ENCODE results near the gene PLCH2.
"Not testable (repeated sequence)": the region's sequence is repeated elsewhere in the genome, so short reads cannot be mapped to it uniquely, and the experiment has no call there.

PLCH2 gene

GRCh38 chr1:2476061-2476999 lies at the start of gene PLCH2:
PLCH2 (plus strand) TSS chr1:2476289; CDS start chr1:2476589, 300 bp downstream.
- no peak for DNase-seq

- DNase-seq: no peak
Measured at GRCh38 chr1:2426540-2426939, 49.5 kb upstream of the PLCH2 start.

DNA sequence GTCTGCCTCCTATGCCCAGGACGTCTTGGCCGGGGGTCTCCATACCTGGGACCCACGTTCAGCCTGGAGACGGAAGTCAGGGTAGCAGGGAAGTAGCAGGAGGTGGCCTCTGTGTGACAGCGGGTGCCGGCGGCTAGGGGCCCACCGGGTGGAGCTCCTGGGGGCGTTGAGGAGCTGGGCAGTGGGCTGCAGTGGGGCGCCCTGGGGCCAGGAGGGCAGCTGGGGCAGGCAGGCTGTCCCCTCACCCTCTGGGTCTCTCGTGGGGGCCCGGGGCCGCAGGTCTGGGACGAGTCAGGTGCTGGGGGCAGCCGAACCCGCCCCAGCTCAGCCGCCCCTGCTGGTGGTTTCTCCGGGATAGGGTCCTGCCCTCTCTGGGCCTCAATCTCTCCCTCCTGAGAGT lies 49.0 kb upstream of the PLCH2 start:
- DNase-seq: no peak

DNA sequence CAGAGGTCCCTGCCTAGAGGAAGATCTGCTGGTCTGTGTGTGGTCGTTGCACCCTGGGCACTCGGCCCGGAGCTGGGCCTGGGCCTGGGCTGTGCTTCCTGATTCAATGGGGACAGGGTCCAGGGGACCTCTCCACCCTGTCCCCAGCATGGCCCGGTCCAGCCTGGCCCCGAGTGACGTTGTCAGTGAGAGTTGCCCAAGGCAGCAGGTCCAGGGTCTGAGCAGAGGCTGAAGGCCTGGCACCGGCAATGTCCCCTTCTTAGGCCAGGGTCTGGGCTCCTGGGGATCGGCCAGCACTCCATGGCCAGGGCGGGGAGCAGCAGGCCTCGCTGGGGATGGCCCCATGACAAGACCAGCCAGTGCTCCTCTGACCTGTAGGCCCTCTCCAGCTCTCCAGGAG lies 48.1 kb upstream of the PLCH2 start:
- no peak for DNase-seq

DNA sequence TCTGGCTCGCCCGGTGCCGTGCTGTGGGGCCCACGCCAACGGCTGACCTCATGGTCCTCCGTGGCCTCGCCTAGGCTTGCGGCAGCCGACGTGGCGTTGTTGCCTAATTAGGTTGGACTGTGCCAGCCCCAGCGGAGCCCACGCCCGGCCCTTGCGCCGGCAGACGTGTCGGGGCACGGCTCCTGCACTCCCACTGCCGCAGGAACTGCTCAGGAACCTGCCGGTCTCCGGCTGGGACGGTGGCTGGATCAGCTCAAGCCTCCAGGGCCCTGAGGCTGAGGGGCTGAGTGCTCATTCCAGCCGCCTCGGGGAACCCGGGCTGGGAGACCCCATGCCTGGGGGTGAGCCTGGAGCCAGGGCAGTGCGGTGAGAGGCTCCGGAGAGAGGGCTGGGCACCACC lies 47.6 kb upstream of the PLCH2 start:
- DNase-seq: no peak

DNA sequence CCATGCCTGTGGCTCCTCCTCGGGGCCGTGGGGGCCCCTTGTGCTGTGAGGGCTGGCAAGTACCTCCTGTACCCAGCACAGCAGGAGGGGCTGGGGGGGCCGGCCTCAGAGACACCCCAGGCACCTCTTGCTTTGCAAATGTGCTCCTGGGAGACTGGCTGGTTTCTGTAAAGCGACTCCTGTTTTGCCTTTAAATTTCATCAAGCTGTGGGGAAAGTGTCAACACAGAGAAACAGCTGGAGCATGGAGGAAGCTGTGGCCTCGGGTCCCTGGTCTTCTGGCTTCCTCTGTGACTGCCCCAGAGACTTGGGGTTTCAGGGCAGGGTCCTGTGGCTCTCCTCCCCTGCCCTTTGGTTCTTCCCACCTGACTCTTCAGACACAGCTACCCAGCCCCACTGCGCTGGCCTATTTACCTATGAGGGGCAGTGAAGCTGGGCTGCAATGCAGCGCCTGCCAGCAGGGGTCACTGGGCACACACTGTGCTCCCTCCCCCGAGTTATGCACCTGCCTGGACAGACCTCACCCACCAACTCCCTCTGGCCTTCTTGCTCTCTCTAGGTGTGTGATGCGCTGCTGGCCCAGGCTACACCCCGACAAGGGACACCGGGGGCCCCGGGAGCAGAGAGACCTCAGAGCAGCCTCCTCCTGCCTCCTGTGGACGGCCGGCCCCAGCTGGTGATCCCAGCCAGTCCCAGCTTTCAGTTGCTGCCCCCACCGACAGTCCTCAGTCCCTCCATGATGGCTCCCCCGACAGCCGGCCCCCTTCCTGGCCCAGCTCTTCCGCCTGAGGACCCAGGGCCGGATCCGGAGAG lies 46.1 kb upstream of the PLCH2 start:
- no peak for DNase-seq

DNA sequence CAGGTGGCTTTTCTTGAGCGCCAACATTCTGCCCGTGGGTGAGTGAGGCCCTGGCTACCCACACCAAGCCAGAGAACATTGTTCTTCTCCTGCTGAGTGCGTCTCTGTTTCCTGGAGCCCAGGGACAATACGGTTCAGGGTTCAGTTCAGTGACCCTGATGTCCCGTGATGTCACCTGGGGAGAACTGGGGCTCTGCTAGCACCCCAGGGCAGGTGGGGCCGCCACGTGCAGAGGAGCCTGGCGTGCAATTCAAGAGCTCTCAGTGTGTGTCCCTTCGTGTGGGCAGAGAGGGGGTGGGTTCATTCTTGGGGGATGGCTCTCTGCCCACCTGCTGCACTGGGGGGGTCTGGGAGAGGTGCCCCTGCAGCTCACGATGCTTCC lies 45.5 kb upstream of the PLCH2 start:
- no peak for DNase-seq

DNA sequence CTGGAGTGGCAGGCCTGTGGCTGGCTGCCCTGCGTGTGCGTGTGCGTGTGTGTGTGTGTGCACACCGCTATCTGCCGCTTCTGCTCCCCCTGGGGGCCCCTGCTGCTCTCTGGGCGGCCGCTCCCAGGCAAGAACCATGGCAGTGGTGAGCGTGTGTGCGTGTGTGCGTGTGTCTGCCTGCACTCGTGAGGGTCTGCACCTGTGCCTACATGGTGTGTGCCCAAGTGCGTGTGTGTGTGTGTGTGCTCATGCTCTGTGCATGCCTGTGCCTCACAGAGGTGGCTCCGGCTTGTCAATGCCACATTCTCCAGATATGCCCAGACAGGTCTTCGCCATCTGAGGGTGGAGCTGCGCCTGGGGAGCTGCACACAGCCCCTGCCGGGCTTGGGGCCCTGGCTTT lies 45.0 kb upstream of the PLCH2 start:
- no peak for DNase-seq

GRCh38 chr1:2431518-2431917 lies 44.6 kb upstream of the PLCH2 start:
- DNase-seq: no peak

DNA sequence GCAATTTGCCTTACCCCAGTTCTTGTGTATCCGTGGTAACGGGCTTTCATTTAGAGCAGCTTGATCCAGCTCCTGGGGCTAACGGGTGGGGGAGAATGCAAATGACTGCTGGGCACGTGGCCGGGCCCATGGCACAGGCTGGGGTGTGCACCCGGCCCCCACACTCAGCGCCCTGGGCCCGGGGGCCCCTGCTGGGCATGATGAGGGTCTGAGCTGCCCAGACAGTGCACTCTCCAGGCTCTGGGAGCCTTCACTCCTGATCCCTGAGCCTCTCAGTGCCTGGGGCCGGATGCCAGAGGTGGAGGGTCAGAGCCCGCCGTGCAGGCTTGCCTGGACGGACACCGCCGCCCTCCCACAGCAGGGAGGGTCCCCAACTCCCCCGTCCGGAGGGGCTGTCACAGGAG lies 43.6 kb upstream of the PLCH2 start:
- no peak for DNase-seq

GRCh38 chr1:2433196-2433595 lies 42.9 kb upstream of the PLCH2 start:
- DNase-seq: no peak

GRCh38 chr1:2433936-2434655 lies 42.0 kb upstream of the PLCH2 start:
- DNase-seq: no peak

DNA sequence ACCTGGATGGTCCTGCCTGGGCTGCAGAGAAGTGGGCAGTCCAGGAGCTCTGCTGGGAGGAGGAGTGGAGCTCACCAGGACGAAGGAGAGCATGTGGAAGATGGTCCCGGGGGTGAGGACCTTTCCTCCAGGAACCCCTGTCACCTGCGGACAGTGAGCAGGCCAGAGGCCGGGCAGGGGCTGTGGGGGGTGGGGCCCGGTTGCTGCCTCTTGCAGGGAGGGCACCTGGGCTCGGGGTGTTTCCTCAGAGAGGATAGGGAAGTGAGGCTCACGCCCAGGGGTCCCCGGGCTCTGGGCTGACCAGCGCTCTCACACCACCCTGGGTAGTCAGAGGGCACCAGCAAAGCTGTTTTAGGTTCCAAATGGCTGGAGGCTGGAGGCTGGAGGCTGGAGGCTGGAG lies 41.0 kb upstream of the PLCH2 start:
- no peak for DNase-seq

DNA sequence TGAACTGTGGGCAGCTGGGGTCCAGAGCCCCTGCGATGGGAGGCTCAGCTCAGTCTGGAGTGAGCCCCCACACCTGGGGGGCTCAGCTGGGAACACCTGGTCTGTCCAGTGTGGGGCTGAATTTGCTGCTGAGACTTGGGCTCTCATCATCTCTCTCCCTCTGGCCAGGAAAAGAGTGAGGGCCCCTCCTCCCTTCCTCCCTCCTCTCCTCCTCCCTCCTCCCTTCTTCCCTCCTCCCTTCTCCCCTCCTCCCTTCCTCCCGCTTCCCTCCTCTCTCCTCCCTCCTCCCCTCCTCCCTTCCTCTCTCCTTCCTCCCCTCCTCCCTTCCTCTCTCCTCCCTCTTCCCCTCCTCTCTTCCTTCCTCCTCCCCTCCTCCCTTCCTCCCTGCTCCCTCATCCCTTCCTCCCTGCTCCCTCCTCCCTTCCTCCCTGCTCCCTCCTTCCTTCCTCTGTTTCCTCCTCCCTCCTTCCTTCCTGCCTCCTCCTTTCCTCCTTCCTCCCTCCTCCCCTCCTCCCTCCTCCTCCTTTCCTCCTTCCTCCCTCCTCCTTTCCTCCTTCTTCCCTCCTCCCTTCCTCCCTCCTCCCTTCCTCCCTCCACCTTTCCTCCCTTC lies 40.2 kb upstream of the PLCH2 start:
- no peak for DNase-seq

DNA sequence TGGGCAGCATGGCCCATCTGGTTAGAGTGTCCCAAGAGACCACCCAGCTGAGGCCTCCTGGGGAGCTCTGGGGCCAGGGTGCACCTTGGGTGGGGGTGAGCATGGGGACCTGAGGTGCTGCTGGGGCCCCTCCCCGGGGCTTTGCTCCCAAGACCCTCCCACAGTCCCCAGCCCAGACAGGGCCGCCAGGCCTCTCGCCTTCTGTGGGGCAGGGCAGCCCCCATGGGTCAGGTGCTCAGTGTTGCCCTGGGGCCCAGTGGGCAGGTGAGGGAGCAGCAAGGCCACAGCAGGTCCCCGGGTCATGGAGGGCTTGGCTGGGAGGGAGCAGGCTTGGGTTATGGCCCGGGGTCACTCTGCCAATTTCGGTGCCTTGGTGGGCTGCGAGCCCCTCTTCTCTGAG lies 39.2 kb upstream of the PLCH2 start:
- no peak for DNase-seq

GRCh38 chr1:2437617-2438016 lies 38.5 kb upstream of the PLCH2 start:
- no peak for DNase-seq

DNA sequence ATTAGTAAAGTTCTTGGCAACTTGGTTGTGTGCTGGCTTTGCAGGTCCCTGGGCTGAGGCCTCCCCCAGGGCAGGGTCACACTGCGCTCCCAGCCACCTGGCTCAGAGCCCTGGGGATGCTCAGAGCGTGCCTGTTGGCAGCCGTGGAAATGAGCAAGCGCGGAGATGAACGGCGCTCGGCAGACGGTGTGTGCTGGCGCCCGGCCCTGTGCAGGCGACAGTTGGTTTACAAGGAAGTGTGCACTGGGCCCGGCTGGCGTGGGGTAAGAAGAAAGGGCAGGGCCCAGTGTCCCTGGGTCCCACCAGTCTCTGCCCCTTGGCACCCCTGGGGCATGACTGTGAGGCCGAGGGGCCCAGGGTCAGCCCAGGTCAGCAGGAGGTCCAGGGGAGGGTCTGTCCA lies 38.1 kb upstream of the PLCH2 start:
- no peak for DNase-seq

GRCh38 chr1:2438641-2439040 lies 37.4 kb upstream of the PLCH2 start:
- no peak for DNase-seq

DNA sequence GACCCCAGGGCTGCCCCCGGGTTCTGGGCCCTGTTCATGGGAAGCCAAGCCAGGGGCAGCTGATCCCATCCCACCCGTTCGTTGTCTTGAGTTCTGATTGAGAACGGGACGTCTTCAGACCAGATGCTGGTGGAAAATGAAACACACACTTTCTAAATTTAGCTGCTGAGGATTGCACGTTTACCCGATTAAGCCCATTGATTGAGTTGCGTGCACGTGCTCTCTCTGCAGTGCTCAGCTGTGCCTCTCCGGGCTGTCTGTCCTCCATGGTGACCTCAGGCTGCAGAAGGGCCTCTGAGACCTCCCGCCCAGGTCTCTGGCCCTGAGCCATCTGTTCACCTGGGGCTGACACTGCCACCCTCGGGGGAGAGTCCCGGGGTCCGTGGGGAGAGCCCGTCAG lies 36.7 kb upstream of the PLCH2 start:
- DNase-seq: no peak

DNA sequence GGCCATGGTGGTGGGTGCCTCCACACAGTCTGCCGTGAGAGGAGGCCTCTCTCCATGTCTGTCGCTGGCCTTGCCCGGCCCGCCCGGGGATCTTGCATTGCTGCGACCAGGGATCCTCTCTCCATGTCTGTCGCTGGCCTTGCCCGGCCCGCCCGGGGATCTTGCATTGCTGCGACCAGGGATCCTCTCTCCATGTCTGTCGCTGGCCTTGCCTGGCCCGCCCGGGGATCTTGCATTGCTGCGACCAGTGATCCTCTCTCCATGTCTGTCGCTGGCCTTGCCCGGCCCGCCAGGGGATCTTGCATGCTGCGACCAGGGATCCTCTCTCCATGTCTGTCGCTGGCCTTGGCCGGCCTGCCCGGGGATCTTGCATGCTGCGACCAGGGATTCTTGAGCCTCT lies 35.7 kb upstream of the PLCH2 start:
- not testable (repeated sequence) for DNase-seq

DNA sequence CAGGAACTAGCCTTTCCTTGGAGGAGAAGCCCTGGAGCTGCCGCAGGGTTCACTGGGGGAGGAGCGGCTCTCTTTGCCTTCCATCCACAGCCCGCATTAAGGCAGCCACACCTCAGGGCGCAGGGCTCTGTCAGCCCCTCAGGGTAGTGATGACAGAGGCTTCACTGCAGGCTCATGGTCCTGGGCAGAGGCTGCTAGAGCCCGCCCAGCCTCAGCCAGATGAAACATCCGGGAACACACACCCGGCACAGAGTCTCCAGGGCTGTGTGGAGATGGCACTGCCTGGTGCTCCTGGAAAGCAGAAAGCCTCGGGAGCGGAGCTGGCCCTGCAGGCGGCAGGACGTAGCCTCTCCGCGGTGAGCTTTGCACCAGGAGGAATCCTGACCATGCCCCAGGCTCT lies 34.3 kb upstream of the PLCH2 start:
- DNase-seq: no peak

DNA sequence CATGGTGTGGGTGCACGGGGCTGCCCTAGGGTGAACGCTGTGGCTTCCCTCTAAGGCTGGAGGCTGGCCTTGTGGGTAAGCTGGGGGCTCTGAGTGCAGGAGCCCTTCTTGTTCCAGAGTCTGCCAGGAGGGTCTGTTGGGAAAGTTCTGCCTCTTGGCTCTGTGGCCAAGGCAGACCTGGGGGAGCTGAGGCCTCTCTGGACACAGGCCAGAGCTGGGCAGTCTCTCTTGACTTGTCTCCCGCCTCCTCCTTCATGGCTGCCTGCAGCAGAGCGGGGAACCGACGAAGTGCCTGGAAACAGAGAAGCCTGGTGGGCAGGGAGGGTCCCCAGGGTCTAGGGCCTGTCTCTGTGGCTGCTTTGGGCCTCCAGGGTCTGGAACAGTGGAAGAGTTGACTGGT lies 33.4 kb upstream of the PLCH2 start:
- DNase-seq: no peak

All from NCI-H187 treated with DMSO at 0.1 percent for 48 hours (cell line).